Stomach smooth muscle (tissue), 2 donors: ENCODE results near the gene TRAF3.

Source experiments
- H3K27ac ChIP-seq: one replicate; pipeline ENCODE4 v1.7.0; 2013; ENCODE audit warnings: mild to moderate bottlenecking, low read length, inconsistent platforms
- H3K27me3 ChIP-seq, 2 donors: one replicate each; pipeline ENCODE4 v1.7.0; 2013; ENCODE audit warnings: low read length in 2 of 2; ENCODE audit not compliant: insufficient read depth in 2 of 2, control insufficient read depth in 1 of 2
- H3K36me3 ChIP-seq, 2 donors: one replicate each; pipeline ENCODE4 v1.7.0; 2013; ENCODE audit warnings: low read length in 2 of 2; ENCODE audit not compliant: control insufficient read depth in 2 of 2, insufficient read depth in 2 of 2
- H3K4me1 ChIP-seq: one replicate; pipeline ENCODE4 v1.7.0; 2013; ENCODE audit warnings: low read length; ENCODE audit not compliant: control insufficient read depth, insufficient read depth
- H3K4me3 ChIP-seq, 2 donors: one replicate each; pipeline ENCODE4 v1.7.0; 2013; ENCODE audit warnings: low read length in 2 of 2
- H3K9ac ChIP-seq, 2 donors: one replicate each; pipeline ENCODE4 v1.7.0; 2013; ENCODE audit warnings: low read length in 2 of 2, mild to moderate bottlenecking in 1 of 2
- H3K9me3 ChIP-seq, 2 donors: one replicate each; pipeline ENCODE4 v1.7.0; 2013; ENCODE audit warnings: low read length in 2 of 2; ENCODE audit not compliant: control insufficient read depth in 2 of 2
- donor health status: healthy.
- donor health status: Pancreatic carcinoma.

The TRAF3 gene

DNA sequence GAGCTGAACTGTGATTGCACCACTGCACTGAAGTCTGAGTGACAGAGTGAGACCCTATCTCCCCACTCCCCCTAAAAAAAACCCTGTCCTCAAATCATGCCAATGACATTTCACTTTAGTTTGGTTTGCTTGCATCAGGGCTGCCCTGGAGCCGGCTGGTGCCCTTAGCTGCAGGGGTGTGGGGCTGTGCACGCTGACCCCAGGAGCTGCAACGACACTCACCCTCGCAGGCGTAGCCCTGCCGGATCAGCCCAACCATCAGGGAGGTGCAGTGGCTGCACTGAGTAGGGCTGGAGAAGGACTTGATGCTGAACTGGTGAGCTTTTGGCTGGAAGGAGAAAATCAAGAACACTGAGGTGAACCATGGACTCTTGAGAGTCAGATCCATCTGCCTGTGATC is 175.0 kb downstream of the TRAF3 start:
- Histone ChIP-seq H3K9me3 (no peaks in the 10 kb centered on the region), H3K9ac (no peak overlapping the region), H3K4me1 (peaks cover 19% of the 10 kb centered on the region), H3K27me3 (no peaks in the 10 kb centered on the region), H3K4me3 (no peak overlapping the region), H3K36me3 (peaks cover 50 to 65% of the 10 kb centered on the region in 2 donors), H3K27ac (no peak overlapping the region)

DNA sequence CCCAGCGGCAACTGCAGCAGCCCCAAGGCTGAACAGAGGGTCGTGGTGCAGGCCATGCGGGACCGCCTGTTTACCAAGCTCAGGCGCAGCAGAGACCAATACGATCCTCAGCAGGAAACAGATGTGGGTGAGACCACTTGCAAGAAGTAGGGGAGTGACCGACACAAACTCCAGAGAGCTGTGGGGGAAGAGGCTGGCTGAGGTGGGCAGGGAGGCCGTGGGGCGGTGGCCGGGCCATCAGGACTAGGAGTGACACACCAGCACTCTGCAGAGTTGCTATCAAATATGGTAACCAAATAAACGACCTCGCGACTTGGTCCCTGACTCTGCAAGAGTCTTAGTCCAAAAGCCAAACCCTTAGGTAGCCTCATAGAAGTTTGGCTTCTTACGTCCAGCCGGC is 175.9 kb downstream of the TRAF3 start:
- peaks cover 58 to 68% of the 10 kb centered on the region in 2 donors for H3K36me3 ChIP-seq
- no peak overlapping the region for H3K9ac ChIP-seq
- H3K27me3 ChIP-seq: no peaks in the 10 kb centered on the region
- H3K4me1 ChIP-seq: peaks cover 19% of the 10 kb centered on the region
- no peaks in the 10 kb centered on the region for H3K9me3 ChIP-seq
- no peak overlapping the region for H3K27ac ChIP-seq
- H3K4me3 ChIP-seq: no peak overlapping the region

DNA sequence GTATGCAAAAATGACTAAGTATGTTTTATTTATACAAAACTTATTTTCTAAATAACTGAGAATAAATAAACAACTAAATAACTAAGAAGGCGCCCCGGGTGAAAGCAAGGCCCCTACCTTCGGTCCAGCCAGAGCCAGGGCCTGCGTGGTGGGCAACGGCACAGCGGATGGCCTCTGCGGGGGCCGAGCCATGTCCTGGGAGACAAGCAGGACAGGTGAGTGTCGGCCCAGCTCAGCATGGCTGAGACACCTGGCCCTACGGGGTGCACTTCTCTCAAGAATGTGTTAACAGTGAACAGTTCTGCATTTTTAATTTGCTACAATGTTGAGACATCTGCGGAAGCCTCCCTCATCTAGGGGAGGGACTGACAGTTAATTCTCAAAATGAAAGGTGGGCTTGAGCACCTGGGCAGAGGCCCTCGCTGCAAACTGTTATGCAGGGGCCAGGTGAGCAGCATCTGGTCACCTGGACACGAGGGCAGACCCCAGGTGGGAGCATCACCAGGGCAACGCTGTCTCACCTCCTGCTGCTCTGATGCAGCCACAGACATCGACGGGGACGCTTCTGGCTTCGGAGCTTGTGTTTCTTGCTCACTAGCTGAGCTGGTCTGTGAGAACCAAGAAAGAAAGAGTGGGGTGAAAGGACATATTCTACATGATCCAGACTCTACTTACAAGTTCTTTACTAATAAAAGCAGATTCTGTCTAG is 177.0 kb downstream of the TRAF3 start:
- no peak overlapping the region for H3K4me3 ChIP-seq
- H3K36me3 ChIP-seq: peaks cover 58 to 69% of the 10 kb centered on the region in 2 donors
- peaks cover 14% of the 10 kb centered on the region for H3K4me1 ChIP-seq
- H3K9ac ChIP-seq: no peak overlapping the region
- no peaks in the 10 kb centered on the region for H3K27me3 ChIP-seq
- no peaks in the 10 kb centered on the region for H3K9me3 ChIP-seq
- no peak overlapping the region for H3K27ac ChIP-seq

DNA sequence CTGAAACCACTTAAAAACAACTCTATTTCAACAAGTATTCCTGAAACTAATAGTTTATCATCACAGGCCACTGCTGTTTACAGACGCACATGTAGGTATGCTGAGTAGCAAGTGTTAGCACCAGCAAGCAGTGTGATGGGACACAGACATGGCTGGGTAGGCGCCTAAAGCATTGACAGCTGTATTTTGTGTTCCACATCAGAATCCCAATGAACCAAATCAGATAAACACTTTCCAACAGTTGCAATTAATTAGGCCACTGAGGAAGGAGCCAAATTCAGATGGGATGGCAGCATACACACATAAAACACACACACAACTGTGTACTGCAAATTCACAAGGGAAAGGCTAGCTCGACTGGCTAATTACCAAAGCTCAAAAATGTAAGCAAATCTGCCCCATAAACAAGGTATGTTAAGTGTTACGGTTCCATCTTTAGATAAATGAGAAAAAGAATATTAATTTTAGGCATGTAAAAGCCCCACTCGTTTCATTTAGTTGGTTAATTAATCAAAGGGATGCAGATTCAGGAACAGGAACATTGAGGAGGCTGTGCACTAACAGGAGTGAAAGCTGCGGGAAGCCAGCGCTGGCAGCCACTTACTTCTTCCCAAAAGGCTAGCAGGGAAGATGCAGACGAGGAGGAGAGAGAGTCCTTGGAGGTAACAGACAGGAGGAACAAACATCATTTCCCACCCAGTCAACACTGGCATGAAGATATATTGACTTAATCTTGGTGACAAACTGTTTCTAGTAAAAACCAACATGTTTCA is 178.6 kb downstream of the TRAF3 start:
- no peak overlapping the region for H3K4me3 ChIP-seq
- H3K9ac ChIP-seq: no peak overlapping the region
- no peaks in the 10 kb centered on the region for H3K27me3 ChIP-seq
- H3K9me3 ChIP-seq: no peaks in the 10 kb centered on the region
- no peak overlapping the region for H3K27ac ChIP-seq
- peaks cover 48 to 60% of the 10 kb centered on the region in 2 donors for H3K36me3 ChIP-seq
- peaks cover 2% of the 10 kb centered on the region for H3K4me1 ChIP-seq

DNA sequence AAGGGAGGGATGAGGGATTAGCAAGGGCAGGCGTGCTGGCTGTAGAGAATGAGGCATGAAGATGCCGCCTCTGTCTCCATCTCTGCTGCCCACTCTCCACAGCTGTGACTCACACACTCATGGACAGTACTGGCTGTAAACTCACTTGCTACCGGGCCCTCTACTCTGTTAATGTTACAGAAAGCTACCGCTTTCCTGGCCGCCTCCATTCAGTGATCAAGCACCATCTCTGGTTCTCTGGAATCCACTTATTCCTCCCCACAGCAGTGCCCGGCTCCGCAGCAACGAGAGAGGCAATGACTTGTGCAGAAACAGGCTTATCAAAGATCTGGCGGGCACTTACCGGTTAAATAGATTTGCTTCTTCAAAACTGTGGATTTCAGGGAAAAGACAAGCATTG is 180.0 kb downstream of the TRAF3 start:
- Histone ChIP-seq H3K36me3 (peaks cover 47 to 60% of the 10 kb centered on the region in 2 donors), H3K4me3 (no peak overlapping the region), H3K27ac (no peak overlapping the region), H3K4me1 (no peaks in the 10 kb centered on the region), H3K9me3 (no peaks in the 10 kb centered on the region), H3K9ac (no peak overlapping the region), H3K27me3 (no peaks in the 10 kb centered on the region)

DNA sequence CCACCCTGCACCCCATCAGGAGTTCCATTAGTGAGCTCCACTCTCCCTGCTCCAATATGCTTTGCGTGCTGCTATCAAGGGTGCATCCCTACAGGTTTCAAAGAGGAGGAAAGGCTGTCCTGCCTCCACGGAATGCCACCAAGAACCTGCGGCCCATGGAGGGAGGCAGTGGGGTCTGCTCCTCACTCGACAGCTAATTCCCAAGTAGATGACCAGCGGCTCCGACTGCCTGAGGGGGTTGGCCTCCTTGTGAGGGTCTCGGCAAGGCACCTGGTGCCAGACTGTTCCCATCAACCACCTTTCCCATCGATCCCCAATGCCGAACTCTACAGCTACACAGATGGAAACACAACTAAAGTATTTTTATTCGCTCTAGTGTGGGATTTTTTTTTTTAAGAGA is 181.2 kb downstream of the TRAF3 start:
- Histone ChIP-seq H3K4me3 (no peak overlapping the region), H3K27me3 (no peaks in the 10 kb centered on the region), H3K4me1 (no peaks in the 10 kb centered on the region), H3K9me3 (no peaks in the 10 kb centered on the region), H3K36me3 (peaks cover 45 to 56% of the 10 kb centered on the region in 2 donors), H3K9ac (no peak overlapping the region), H3K27ac (no peak overlapping the region)
